HEK293 (cell line): Measurements from ENCODE around the gene SERF2.

ENCODE experiments used
- FEZF1 ChIP-seq: fragments of 450-650 bp; formaldehyde crosslinking; IDR thresholded peaks from 2 replicates; pipeline ENCODE4 v1.5.1; 2016; ENCODE audit warnings: missing biosample characterization, missing genetic modification characterization
- HOXD13 ChIP-seq: sonication (generic); formaldehyde crosslinking; IDR thresholded peaks from 2 replicates; pipeline ENCODE4 v1.8.0; 2022; ENCODE audit warnings: missing genetic modification reagents, borderline replicate concordance
- KLF16 ChIP-seq: fragments of 450-650 bp; formaldehyde crosslinking; IDR thresholded peaks from 2 replicates; pipeline ENCODE4 v1.5.1; 2017; ENCODE audit warnings: missing biosample characterization, missing genetic modification characterization
- KLF9 ChIP-seq: fragments of 450-650 bp; formaldehyde crosslinking; IDR thresholded peaks from 2 replicates; pipeline ENCODE4 v1.5.1; 2016; ENCODE audit warnings: missing biosample characterization, missing genetic modification characterization, low read depth
- MZF1 ChIP-seq: fragments of 450-650 bp; formaldehyde crosslinking; IDR thresholded peaks from 2 replicates; pipeline ENCODE4 v1.5.1; 2017; ENCODE audit warnings: missing biosample characterization, missing genetic modification characterization, borderline replicate concordance
- TCF7L2 ChIP-seq: IDR thresholded peaks from 2 replicates; pipeline ENCODE4 v1.6.1; 2011; ENCODE audit warnings: low read depth, mild to moderate bottlenecking, inconsistent platforms, low read length, moderate library complexity, borderline replicate concordance
- ZBTB1 ChIP-seq: fragments of 450-650 bp; formaldehyde crosslinking; IDR thresholded peaks from 2 replicates; pipeline ENCODE4 v1.5.1; 2016; ENCODE audit warnings: missing biosample characterization, missing genetic modification characterization
- ZBTB17 ChIP-seq: fragments of 450-650 bp; formaldehyde crosslinking; IDR thresholded peaks from 2 replicates; pipeline ENCODE4 v1.5.1; 2016; ENCODE audit warnings: missing biosample characterization, missing genetic modification characterization
- ZBTB20 ChIP-seq: fragments of 450-650 bp; formaldehyde crosslinking; IDR thresholded peaks from 2 replicates; pipeline ENCODE4 v1.5.1; 2016; ENCODE audit warnings: missing biosample characterization, missing genetic modification characterization
- ZBTB8A ChIP-seq: fragments of 450-650 bp; formaldehyde crosslinking; IDR thresholded peaks from 2 replicates; pipeline ENCODE4 v1.5.1; 2016; ENCODE audit warnings: missing biosample characterization, missing genetic modification characterization
- ZEB2 ChIP-seq: fragments of 450-650 bp; formaldehyde crosslinking; IDR thresholded peaks from 2 replicates; pipeline ENCODE4 v1.5.1; 2016; ENCODE audit warnings: missing biosample characterization, missing genetic modification characterization
- ZNF114 ChIP-seq: fragments of 450-650 bp; formaldehyde crosslinking; IDR thresholded peaks from 2 replicates; pipeline ENCODE4 v1.5.0; 2017; ENCODE audit warnings: missing biosample characterization, missing genetic modification characterization
- ZNF155 ChIP-seq: fragments of 450-650 bp; formaldehyde crosslinking; IDR thresholded peaks from 2 replicates; pipeline ENCODE4 v1.5.1; 2016; ENCODE audit warnings: missing biosample characterization, missing genetic modification characterization
- ZNF16 ChIP-seq: fragments of 450-650 bp; formaldehyde crosslinking; IDR thresholded peaks from 2 replicates; pipeline ENCODE4 v1.5.1; 2016; ENCODE audit warnings: low read depth, missing biosample characterization, missing genetic modification characterization
- ZNF280C ChIP-seq: fragments of 450-650 bp; formaldehyde crosslinking; IDR thresholded peaks from 2 replicates; pipeline ENCODE4 v1.5.1; 2016; ENCODE audit warnings: missing biosample characterization, missing genetic modification characterization
- ZNF280D ChIP-seq: fragments of 450-650 bp; formaldehyde crosslinking; IDR thresholded peaks from 2 replicates; pipeline ENCODE4 v1.5.1; 2016; ENCODE audit warnings: missing biosample characterization, missing genetic modification characterization
- ZNF335 ChIP-seq: fragments of 450-650 bp; formaldehyde crosslinking; conservative IDR thresholded peaks from 2 replicates; pipeline ENCODE4 v1.5.1; 2016; ENCODE audit warnings: missing biosample characterization, missing genetic modification characterization
- ZNF350 ChIP-seq: fragments of 450-650 bp; formaldehyde crosslinking; IDR thresholded peaks from 2 replicates; pipeline ENCODE4 v1.5.0; 2017; ENCODE audit warnings: missing biosample characterization, mild to moderate bottlenecking, missing genetic modification characterization
- ZNF398 ChIP-seq: fragments of 450-650 bp; formaldehyde crosslinking; IDR thresholded peaks from 2 replicates; pipeline ENCODE4 v1.5.1; 2017; ENCODE audit warnings: missing biosample characterization, missing genetic modification characterization
- ZNF416 ChIP-seq: fragments of 450-650 bp; formaldehyde crosslinking; IDR thresholded peaks from 2 replicates; pipeline ENCODE4 v1.5.1; 2016; ENCODE audit warnings: missing biosample characterization, missing genetic modification characterization
- ZNF555 ChIP-seq: fragments of 450-650 bp; formaldehyde crosslinking; conservative IDR thresholded peaks from 2 replicates; pipeline ENCODE4 v1.5.1; 2017; ENCODE audit warnings: missing biosample characterization, mild to moderate bottlenecking, missing genetic modification characterization, inconsistent platforms
- ZNF626 ChIP-seq: fragments of 450-650 bp; sonication (Bioruptor Pico); formaldehyde crosslinking; IDR thresholded peaks from 2 replicates; pipeline ENCODE4 v1.5.1; 2018; ENCODE audit warnings: missing biosample characterization, missing genetic modification characterization, inconsistent platforms
- ZNF645 ChIP-seq: fragments of 450-650 bp; formaldehyde crosslinking; IDR thresholded peaks from 2 replicates; pipeline ENCODE4; 2016; ENCODE audit warnings: missing biosample characterization, missing genetic modification characterization
- ZNF768 ChIP-seq: fragments of 450-650 bp; formaldehyde crosslinking; IDR thresholded peaks from 2 replicates; pipeline ENCODE4 v1.5.1; 2018; ENCODE audit warnings: missing biosample characterization, mild to moderate bottlenecking, missing genetic modification characterization
- ZNF777 ChIP-seq: fragments of 450-650 bp; formaldehyde crosslinking; IDR thresholded peaks from 2 replicates; pipeline ENCODE4 v1.5.1; 2017; ENCODE audit warnings: missing biosample characterization, missing genetic modification characterization, borderline replicate concordance
- TF ChIP-seq, protein P1 (sequence below): fragments of 450-650 bp; formaldehyde crosslinking; IDR thresholded peaks from 2 replicates; pipeline ENCODE4 v1.5.1; 2016; ENCODE audit warnings: missing biosample characterization, missing genetic modification characterization
- TF ChIP-seq, protein P2 (sequence below): fragments of 450-650 bp; formaldehyde crosslinking; IDR thresholded peaks from 2 replicates; pipeline ENCODE4 v1.5.1; 2016; ENCODE audit warnings: missing biosample characterization, missing genetic modification characterization
- TF ChIP-seq, protein P3 (sequence below): fragments of 450-650 bp; formaldehyde crosslinking; optimal IDR thresholded peaks from 2 replicates; pipeline ENCODE3; 2016; ENCODE audit warnings: missing biosample characterization, mild to moderate bottlenecking, missing genetic modification characterization

Gene SERF2

GRCh38 chr15:43776101-43776717, 15.9 kb upstream of the SERF2 start (continued):
- TF ChIP-seq ZNF416 (tag by site-specific recombination), result no peak
- TF ChIP-seq ZBTB8A (tag by site-specific recombination), result no peak
- TF ChIP-seq, protein P1, sequence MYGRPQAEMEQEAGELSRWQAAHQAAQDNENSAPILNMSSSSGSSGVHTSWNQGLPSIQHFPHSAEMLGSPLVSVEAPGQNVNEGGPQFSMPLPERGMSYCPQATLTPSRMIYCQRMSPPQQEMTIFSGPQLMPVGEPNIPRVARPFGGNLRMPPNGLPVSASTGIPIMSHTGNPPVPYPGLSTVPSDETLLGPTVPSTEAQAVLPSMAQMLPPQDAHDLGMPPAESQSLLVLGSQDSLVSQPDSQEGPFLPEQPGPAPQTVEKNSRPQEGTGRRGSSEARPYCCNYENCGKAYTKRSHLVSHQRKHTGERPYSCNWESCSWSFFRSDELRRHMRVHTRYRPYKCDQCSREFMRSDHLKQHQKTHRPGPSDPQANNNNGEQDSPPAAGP, result no peak
- no peak for TF ChIP-seq TCF7L2
- no peak for TF ChIP-seq ZNF398 (tag by site-specific recombination)
- no peak for TF ChIP-seq ZBTB1 (tag by site-specific recombination)
- no peak for TF ChIP-seq ZNF645
- no peak for TF ChIP-seq ZBTB17
- TF ChIP-seq ZNF114 (tag by site-specific recombination), result no peak
- TF ChIP-seq HOXD13 (CRISPR knock-in tag), result no peak
- no peak for TF ChIP-seq KLF9
- no peak for TF ChIP-seq ZNF777 (tag by site-specific recombination)
- no peak for TF ChIP-seq ZNF280C (tag by site-specific recombination)
- no peak for TF ChIP-seq ZNF335 (tag by site-specific recombination)
- no peak for TF ChIP-seq ZNF280D (tag by site-specific recombination)
- TF ChIP-seq, protein P2, sequence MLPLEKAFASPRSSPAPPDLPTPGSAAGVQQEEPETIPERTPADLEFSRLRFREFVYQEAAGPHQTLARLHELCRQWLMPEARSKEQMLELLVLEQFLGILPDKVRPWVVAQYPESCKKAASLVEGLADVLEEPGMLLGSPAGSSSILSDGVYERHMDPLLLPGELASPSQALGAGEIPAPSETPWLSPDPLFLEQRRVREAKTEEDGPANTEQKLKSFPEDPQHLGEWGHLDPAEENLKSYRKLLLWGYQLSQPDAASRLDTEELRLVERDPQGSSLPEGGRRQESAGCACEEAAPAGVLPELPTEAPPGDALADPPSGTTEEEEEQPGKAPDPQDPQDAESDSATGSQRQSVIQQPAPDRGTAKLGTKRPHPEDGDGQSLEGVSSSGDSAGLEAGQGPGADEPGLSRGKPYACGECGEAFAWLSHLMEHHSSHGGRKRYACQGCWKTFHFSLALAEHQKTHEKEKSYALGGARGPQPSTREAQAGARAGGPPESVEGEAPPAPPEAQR, result no peak
- TF ChIP-seq ZNF155, result no peak
- no peak for TF ChIP-seq ZNF626
- TF ChIP-seq FEZF1 (tag by site-specific recombination), result no peak
- TF ChIP-seq, protein P3, sequence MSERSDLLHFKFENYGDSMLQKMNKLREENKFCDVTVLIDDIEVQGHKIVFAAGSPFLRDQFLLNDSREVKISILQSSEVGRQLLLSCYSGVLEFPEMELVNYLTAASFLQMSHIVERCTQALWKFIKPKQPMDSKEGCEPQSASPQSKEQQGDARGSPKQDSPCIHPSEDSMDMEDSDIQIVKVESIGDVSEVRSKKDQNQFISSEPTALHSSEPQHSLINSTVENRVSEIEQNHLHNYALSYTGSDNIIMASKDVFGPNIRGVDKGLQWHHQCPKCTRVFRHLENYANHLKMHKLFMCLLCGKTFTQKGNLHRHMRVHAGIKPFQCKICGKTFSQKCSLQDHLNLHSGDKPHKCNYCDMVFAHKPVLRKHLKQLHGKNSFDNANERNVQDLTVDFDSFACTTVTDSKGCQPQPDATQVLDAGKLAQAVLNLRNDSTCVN (tag by site-specific recombination), result no peak
- TF ChIP-seq ZNF16 (tag by site-specific recombination), result no peak
- TF ChIP-seq ZBTB20, result peak; percentile 49; the same call in 1 of the 2 replicates
- no peak for TF ChIP-seq ZNF350 (tag by site-specific recombination)
- no peak for TF ChIP-seq KLF16
- no peak for TF ChIP-seq MZF1 (tag by site-specific recombination)
- no peak; the same call in 1 of the 2 replicates for TF ChIP-seq ZEB2
- TF ChIP-seq ZNF555, result no peak
- no peak for TF ChIP-seq ZNF768 (tag by site-specific recombination)
